PFSK-1 (cell line): Measurements from ENCODE around the gene UGP2.

Source experiments
- FOXP2 ChIP-seq: optimal IDR thresholded peaks from 2 replicates; pipeline ENCODE3; 2011; ENCODE audit warnings: borderline replicate concordance, control low read depth, inconsistent platforms; ENCODE audit not compliant: insufficient read depth; ENCODE audit errors: extremely low read length, extremely low read depth
- POLR2AphosphoS5 ChIP-seq: IDR thresholded peaks from 2 replicates; pipeline ENCODE4 v1.6.1; 2012; ENCODE audit warnings: low read depth, mild to moderate bottlenecking, control low read depth, low read length, moderate library complexity
- REST ChIP-seq, 2 experiments: IDR thresholded peaks; 2 replicates each; pipeline versions ENCODE4 v1.6.1 to v1.8.0; 2011 to 2012; ENCODE audit warnings: low read depth in 2 of 2, low read length in 2 of 2, control low read depth in 1 of 2, inconsistent platforms in 1 of 2, mild to moderate bottlenecking in 1 of 2, moderate library complexity in 1 of 2; ENCODE audit not compliant: insufficient read depth in 1 of 2
- SIN3A ChIP-seq: IDR thresholded peaks from 2 replicates; pipeline ENCODE4 v1.6.1; 2012; ENCODE audit warnings: mild to moderate bottlenecking, low read length, moderate library complexity, borderline replicate concordance; ENCODE audit not compliant: insufficient read depth
- TAF1 ChIP-seq: IDR thresholded peaks from 2 replicates; pipeline ENCODE4 v1.6.1; 2012; ENCODE audit warnings: low read length, control low read depth, borderline replicate concordance; ENCODE audit not compliant: insufficient read depth

Gene UGP2

DNA sequence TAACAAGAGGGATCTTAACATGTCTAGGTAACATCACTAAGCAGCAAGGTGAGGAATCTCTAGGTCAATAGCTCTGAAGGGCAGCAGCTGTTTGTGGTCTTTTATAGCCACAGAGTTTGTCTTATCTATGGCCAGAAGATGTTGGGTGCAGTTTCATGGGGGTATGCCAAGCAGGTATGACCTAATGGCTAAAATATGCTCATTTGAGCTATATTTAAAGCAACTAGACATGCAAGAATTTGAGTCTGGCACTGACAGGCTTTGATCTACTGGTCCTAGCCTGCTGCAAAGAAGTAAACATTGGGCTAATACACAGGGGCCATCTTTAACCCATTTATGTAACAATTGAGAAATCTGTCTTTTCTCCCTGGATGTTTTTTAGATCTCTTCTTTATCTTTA, 13.9 kb upstream of the UGP2 start:
- TF ChIP-seq POLR2AphosphoS5 = no peak
- no peak for TF ChIP-seq FOXP2
- no peak for TF ChIP-seq SIN3A
- no peak for TF ChIP-seq TAF1
- TF ChIP-seq REST (IDR thresholded peaks at IDR 0.05; ENCODE audit: insufficient read depth in 1 of 2, low read depth in 2 of 2, low read length in 2 of 2) = no peak

DNA sequence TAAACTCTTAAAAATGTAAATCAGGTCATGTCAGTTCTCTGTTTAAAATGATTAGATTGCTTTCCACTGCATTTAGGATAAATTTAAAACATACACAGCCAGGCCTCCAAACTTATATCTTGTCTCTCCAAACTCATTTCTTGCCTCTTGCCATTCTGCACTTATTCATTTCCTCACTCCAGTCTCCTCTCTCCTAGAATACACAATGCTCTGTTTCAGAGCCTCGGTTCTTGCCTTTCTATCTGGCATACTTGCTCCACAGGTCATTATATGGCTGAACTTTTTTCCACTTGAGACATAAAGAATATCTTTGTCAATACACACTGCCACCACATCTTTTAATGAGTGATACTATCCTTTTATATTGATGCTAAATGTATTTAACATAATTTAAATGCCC, 10.5 kb upstream of the UGP2 start:
- TF ChIP-seq SIN3A (no peak), FOXP2 (no peak), TAF1 (no peak), REST (IDR thresholded peaks at IDR 0.05; ENCODE audit: insufficient read depth in 1 of 2, low read depth in 2 of 2, low read length in 2 of 2) (no peak), POLR2AphosphoS5 (no peak)

DNA sequence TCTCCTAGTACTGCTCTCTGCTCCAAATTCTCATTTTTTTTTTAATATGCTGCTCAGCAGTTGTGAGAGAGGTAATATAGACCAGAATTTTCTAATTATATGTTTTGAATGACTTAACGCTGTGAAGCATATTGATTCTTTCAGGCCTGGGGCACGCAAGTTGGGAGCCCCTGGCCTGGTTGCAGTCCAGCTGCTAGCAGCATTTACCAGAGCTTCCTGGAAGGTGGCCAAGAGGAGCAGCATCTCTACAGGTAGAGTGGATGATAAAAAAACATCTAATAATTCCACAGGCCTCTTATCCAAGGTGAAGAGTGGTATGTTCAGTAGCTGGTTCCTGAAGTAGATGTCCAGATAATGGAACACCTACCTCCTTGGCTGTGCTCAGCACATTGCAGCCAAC, 7.3 kb upstream of the UGP2 start:
- TF ChIP-seq TAF1 = no peak
- TF ChIP-seq REST (IDR thresholded peaks at IDR 0.05; ENCODE audit: insufficient read depth in 1 of 2, low read depth in 2 of 2, low read length in 2 of 2) = no peak
- TF ChIP-seq SIN3A = no peak
- no peak for TF ChIP-seq FOXP2
- no peak for TF ChIP-seq POLR2AphosphoS5

DNA sequence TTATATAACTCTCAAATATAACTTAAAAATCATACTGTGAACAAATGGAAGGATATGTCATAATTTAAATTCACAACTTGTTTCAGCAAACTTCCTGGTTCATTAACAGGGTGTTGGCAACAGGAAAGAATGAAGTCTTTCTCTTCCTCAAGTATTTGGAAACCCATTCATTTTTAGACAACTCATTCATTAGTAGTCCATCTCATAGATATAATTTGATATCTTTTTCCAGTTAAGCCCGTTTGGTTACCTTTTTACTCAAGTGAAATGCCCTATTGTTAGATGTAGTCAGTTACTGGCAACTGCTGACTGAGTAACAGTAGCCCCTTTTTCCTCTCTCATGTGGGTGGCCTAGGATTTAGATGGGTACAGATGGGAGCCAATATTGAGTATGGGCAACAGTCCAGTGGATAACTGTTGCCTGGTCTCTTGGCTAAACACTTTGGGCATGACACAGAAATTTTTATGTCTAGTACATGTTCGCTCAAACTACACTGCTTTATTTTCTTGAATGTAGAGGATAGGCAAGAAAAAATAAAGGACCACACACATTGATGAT, 4.6 kb upstream of the UGP2 start:
- TF ChIP-seq SIN3A (no peak), TAF1 (no peak), FOXP2 (no peak), POLR2AphosphoS5 (no peak), REST (IDR thresholded peaks at IDR 0.05; ENCODE audit: insufficient read depth in 1 of 2, low read depth in 2 of 2, low read length in 2 of 2) (no peak)

- TF ChIP-seq POLR2AphosphoS5 = no peak; the same call in 1 of the 2 replicates
- TF ChIP-seq REST (IDR thresholded peaks at IDR 0.05; ENCODE audit: insufficient read depth in 1 of 2, low read depth in 2 of 2, low read length in 2 of 2) = 0 out of 4 replicates have a peak, but pooled peaks have one; percentile 4 to 9
These were observed 1.5 kb upstream of the UGP2 start for GRCh38 chr2:63840081-63840784.
